Activated CD4-positive, alpha-beta T cell treated with anti-CD3 and anti-CD28 coated beads, Interleukin-2, amount 50 U/mL, for 1 hour (primary cell): Measurements from ENCODE around the gene PHACTR1.

ENCODE experiments used
- DNase-seq: peaks from one replicate; pipeline ENCODE4 v3.0.0-alpha.2; 2020

PHACTR1 gene

DNA sequence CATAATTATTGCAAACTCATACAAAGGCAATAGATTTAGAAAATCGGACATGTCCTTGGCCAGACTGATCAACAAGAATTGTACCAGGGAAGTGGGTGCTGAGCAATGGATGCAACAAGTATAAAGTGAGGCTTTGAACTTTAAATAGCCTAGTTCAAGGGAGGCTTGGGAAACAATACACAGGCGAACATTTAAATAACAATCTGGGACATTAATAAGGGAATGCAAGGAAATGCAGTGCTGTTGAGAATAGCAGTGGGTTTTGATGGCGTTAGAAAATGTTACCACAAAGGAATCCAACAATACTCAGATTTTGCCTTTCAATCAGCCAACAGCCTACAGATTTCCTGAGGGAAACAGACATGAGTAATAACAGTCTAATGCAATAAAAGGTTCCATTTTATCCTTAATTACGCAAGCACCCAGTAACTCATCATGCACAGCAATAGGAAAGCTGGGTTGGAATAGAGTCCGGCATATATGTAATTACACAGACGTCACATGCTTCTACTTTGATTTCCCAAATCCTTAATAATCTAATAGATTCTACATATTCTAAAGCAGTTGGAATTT is 134.6 kb downstream of the PHACTR1 start:
- DNase-seq: no peak

DNA sequence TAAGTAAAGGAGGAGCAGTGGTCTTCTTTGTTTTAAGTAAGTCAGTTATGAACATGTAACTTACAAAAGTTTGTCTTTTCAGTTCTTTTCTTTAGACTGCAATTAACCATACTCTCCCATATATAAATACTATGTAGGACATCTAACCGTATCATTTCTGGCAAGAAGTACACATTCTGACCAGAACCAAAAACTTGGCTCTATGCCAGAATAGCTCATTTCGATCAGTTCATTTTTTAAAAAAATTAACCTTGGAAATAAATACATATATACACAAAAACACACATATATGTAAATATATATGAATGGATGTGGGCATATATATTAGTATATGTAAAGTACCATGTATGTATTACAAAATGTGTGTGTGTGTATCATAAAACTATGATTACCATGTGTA is 145.0 kb downstream of the PHACTR1 start:
- DNase-seq: no peak

DNA sequence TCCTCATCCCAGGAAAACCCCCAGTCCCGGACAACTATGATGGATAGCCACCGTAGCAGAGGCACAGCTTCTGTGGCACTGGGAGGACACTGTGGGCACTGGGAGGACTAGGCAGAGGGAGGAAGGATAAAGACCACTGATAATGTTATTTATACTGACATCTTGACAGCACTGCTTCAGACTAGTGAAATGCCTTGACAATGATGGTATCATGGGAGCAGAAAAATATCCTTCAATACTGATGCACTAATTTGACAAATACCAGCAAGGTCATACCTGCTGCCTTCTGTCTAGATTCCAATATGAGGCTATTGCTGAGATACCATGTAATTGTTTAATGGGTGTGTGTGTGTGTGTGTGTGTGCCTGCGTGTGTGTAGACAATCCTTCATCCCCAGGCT is 148.6 kb downstream of the PHACTR1 start:
- DNase-seq: no peak

DNA sequence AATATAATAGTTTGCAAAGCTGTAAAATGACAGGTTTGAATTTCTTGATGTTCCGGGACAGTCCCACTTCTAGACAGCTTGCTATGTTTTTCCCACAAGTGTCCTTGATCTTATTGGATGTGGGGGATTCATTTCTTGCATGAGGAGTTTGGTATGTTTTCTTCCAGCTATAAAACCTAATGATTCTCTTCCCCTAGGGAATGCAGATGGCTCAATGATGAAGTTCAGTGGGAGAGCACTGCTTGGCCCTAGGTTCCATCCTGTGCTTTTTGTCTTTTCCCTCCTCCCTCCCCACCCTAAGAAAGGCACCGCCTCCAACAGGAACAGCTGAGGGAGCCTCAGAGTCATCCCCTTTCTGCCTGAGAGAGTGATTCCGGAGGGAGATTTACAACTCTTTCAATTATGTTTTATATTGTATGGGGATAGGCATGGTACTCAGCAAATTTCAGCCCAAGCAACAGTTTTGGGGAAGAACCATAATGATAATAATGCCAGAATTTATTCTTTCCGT is 149.2 kb downstream of the PHACTR1 start:
- DNase-seq: no peak

DNA sequence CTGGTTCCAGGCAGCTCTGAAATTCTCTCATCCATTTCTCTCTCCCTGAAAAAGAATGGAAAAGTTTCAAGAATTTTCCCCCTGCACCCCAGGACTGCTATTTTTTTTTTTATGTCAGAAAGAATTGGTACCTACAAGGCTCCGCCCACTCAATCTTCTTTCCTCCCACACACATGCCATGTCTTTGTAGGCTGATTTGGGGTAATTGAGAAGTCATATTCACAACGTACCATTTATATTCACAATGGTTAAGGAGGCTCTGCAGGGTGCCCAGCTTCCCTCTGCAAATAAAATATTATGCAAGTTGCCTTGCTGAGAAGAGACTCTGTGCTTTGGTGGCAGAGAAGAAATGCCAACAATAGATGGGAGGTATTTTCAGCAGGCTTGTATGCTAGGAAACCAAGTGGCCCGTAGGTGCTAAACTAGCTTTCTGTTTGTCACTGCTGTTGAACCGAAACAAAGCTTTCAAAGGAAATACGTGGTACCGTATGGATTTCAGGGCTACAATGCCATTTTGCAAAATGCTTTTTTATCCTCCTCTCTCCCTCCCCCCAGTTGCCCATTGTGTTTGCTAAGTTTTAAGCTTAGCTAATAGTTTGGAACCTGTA is 150.0 kb downstream of the PHACTR1 start:
- no peak for DNase-seq

DNA sequence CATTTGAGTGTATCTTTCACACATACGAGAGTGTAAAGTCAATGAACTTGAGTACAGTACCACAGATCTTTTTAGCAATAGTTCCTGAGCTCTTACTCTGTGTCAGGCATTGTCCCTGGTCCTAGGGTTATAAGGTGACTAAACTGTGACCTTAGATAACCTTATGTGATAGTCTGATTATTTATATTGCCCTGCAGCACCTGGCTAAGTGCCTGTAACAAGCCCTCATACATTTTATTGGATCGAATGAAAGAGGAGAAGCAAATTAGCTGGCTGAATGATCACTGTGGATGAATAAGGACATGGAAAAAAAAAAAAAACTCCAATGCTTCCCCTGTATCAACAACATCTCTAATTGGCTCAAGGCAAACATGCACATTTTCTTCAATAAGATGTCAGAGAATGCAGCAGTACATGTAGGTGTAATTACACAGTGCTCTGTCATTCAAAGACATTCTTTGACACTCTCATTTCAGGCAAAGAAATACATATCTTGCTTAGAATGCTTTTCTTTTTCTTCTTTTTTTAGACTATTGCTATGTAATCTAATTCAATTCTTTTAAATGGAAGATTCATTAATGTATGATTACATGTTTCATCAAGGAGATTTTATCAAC is 153.4 kb downstream of the PHACTR1 start:
- no peak for DNase-seq

DNA sequence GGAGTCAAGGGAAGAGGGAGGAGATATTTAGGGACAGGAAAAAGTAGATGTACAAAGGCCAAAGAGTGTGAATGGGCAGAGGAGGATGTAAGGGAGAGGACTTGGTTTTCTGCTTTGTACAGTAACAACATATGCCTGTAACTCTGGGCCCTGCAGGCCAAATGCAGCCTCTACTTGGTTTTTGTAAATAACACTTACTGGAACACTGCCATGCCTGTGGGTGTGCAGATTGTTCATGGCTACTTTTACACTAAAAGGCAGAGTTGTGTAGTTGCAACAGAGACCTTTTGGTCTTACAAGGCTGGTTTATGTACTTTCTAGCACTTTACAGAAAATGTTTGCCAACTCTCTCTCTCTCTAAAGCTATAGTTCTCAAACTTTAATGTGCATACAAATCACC is 157.1 kb downstream of the PHACTR1 start:
- no peak for DNase-seq

DNA sequence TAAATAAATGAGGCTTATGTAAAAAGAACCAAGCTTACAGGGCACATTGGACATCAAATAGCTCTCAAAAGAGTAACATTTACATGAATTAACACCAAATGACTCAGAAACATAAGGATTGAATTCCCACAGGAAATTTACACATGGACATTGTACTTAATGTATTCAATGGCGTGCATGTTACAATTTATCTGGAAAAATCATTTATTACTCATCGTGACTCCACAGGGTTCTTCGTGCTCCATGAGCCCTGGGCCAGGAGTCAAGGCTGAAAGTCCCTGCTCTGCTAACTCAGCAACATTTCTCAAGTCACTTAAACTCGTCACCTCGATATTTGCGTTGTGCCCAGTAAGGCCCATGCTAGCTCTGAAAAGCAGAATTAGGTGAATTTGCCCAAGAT is 158.5 kb downstream of the PHACTR1 start:
- no peak for DNase-seq

DNA sequence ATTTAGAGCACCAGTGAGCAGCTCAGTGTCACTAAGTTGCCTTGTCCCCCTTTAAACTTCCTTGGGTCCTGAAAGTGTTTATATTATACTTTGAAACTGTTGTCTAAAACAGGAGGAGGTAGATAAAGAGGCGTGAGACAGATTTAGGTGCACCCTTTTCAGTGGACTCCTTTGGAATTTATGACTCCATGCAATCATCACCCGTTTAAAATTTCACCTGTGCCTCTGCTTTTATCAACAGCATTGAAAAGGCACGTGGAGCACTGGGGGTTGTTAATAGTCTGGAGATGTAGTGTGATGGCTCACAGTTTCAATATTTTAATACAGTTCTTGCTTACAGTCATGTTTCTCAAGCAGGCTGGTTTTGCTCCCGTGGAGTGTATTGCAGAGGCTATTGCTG is 162.2 kb downstream of the PHACTR1 start:
- DNase-seq: no peak

DNA sequence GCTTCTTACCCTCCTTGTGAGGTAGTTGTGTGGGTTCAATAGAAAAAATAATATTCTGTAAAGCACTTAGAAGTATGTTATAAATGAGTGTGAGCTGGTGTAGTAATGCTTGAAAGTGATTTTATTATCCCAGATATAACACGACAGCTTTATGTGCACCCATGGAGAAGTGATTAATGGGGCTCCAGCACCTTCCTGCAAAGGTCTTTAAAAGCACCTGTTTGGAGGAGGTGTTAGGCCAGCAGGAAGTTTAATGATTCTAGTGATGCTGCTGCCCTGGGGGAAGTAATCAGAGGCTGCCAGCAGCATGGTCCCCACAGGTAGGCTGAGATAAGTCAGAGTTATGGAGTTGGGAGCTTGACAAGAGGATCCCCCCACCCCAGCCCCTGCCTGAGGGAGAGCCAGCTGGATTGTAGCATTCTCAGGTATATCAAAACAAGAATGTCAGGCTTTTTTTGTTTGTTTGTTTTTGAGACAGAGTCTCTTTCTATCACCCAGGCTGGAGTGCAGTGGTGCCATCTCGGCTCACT is 166.3 kb downstream of the PHACTR1 start:
- DNase-seq: no peak

DNA sequence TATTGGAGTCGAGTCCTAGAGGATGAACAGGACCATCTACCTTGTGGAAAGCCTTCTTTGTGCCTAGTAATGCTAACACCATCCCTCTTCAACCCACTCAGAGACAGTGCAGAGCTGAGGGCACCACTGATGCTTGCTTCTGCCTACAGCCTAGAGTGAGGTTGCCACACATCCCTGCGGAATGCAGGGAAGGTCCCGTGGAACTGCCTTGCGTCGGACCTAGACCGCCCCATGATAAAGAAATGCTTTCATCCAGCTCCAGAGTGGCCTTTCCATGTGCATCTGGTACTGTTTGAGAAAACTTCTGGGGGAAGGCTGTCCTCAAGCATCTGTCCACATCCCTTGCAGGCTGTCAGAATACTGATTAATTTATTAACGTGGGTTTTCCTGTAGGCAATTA is 168.4 kb downstream of the PHACTR1 start:
- DNase-seq: no peak

DNA sequence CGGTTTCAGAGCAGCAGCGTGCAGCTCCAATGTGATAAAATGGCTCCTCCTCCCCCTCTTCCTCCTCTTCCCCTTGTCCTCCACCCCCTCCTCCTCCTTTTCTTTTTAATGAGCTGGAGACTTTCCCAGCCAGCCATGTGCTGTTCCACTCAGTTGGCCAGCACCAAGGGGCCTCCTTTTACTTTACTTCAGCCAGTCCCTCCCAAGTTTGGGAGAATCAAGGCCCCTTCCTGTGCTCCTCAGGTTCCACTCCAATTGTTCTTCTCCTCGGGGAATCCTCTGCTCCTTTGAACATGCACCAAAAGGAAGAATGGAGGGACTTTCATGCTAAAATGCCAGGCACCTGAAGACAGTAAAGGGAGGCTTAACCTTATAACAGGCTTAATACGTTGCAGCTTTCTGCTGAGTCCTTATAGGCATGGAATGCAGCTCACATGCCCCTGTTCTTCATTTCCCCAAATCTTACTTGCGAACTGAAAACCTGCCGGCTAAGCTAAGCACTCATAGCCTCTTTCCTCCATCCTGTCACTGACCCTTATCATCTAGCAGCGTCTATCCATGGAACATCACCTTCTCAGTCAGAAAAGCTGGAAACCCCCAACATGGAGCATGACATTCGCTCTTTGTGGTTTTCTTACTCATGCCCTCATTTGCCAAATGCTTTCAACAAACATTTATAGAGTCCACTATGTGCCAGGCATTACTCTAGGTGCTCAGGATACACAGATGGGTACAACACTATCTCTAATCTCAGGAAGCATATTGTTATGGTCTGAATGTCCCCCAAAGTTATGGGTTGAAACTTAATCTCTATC is 170.6 kb downstream of the PHACTR1 start:
- no peak for DNase-seq

DNA sequence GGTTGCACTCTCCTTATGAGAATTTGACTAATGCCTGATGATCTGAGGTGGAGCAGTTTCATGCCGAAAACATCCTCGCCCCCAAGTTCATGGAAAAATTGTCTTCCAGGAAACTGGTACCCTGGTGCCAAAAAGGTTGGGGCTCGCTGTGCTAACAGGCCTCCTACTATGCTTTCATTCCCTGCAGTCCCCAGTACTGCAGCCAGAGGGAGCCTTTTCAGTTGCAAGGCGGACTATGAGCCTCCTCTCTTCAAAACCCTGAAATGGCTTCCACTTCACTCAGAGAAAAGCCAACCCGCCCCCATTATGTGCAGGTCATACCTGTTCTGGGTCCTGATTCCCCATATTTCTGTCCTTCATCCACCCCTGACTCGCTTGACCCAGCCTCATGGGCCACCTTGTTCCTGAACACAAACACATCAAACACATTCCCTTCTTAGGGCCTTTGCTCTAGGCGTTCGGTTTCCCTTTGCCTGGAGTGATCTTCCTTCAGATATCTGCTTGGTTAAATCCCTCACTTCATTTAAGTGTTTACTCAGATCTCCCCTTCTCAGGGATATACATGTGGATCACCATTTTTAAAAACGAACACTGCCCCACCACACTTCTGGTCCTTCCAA is 173.7 kb downstream of the PHACTR1 start:
- no peak for DNase-seq

DNA sequence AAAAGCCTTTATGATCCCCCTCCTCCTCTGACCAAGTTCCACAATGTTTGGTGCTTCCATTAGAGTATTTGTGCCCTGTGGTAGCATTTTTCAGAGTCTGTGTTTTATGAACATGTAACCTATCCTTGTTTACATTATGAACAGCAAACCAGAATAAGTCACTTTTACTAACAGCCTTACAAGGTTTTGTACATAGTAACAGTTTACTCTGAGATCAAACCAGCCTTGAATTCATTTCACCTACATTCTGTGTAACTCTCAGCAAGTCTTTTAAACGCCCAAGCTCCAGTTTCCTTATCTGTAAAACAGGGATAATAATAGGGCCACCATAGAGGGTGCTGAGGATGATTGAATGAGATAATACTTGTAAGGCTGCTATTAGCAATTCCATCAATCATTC is 175.0 kb downstream of the PHACTR1 start:
- no peak for DNase-seq

DNA sequence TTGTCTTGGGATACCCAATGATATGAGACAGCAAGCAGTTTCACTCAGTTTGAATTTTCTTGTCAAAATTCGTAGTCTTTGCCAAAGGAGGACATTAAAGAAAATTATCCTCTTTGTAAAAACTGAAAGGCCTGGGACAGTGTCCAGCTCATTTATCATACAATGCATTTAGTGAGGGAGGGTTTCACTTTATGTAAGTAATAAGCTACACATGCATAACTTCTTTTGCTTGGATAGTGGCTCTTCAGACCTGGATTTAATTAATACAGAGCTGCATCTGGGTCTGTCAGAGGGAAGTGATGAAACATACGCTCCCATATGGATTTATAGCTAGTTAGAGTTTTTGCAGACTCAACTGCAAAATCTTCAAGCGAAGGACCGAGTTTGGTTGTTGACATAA is 175.6 kb downstream of the PHACTR1 start:
- DNase-seq: no peak

DNA sequence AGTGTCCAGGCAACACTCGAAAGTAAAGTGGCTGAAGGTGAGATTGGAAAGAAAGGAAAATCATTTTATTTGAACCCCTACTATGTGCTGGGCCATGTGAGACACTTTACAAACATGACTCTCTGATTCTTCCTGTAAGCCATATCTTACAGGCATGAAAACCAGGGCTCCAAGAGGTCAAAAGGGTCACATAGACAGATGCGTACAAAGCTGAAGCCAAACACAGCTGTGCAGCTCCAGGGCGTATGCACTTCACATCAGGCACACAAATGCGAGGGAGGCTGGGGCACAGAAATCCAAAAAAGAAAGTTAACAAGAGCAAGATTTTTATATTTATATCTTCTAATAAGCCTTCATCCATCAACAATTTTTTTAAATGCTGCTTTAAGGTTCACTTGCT is 176.5 kb downstream of the PHACTR1 start:
- DNase-seq: no peak

DNA sequence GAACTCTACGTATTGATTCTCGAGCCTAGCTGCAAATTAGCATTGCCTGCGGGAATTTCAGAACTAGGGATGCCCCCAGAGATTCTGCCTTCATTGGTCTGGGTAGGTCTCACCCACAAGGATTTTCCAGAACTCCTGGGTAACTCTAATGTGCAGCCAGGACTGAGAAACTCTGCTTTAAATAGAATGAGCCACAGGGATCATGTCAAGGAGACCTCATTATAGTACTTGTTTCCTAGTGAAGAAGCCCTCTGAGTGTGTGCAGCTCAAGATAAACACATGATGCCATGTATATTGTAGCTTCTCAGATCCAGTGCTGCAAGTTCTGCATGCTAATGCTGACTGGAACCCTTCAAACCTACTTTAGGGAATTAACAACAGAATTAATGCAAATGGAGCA is 179.2 kb downstream of the PHACTR1 start:
- no peak for DNase-seq

DNA sequence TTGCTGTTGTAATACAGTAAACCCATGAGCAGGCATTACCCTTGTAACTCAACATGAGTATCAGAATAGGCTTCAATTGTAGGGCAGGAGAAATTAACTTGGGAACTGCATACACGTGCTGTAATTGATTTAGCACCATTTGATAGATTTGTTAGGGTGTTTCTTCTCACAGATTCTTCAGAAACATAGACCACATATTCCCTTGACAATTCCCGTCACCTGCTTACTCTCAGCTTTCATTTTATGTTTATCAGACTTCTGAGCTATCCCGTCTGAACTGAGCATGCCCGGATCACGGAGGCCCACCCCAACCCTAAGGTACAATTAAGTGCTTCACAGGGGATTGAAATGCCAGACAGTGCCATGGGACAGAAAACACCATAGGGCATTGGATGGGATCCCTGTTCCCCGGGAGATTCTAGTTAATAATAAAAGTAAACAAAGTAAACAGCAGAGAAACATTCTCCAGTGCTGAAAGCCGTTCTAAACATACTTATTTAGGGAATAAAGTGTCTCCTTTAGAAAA is 179.7 kb downstream of the PHACTR1 start:
- no peak for DNase-seq

DNA sequence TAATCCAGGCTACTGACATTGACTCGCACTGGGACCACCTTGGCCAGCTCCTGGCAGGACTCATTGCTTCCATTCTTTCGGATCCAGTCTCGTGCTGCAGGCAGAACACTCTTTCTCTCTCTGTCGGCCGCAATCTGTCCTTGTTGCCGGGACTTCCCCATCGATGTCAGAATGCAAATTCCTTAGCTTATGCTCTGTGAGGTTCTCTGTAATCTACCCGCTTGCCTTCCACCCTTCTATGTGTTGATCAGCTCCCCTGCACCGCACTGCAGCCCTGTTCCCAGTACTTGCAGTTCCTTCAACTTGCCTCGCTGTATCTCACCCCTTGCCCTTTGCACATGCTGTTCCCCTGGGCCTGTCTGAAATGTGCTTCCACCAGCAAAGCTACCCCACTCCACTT is 182.0 kb downstream of the PHACTR1 start:
- no peak for DNase-seq

DNA sequence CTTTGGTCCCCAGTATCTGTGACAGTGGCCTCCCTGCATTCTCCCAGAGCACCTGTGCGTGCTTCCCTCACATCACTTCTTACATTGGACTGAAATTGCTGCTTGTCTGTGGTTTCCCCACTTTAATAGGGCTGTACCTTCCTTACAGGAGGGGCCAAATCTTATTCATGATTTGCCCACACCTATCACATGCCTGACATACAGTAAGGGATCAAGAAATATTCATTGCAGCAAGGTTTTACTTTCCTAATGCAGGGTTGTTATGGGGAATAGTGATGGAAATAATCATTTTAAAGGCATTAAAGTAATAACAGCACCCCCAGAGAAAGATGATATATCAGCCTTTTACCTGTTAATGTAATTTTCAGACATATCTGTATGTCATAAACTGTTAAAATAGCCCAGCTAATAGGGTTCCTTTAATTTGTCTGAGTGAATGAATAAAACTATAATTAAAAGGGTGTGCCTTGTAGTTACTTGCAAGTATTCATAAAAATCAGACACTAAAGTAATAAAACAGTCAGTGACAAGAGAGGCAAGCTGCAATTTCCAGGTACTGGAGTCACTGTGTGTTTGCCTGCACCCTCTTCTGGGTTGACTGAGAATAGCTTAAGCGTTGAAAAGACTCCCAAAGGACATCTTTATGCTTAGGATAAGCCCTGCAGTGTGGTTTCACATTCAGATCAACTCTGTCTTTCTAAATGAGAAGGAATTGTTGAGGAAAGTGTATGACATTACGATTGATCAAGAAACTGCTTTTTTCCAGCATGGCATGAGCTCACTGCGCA is 182.7 kb downstream of the PHACTR1 start:
- DNase-seq: no peak

DNA sequence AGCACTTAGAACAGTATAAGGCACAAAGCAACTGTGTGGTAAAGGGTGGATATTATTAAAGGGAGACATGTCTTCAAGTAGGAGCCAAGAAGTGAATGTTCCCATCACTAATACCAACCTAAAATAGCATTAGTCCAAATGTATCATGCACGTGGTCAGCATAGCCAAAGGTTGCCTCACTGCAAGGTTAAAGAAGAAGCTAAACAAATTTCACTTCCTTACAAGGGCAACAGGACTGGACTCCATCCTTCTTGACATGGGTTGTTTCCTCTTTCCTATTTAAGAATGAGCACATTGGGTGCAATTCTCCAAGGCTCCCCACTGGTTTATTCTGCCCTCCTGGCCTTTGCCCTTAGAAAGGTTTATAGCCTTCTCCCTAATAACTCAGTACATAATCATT is 186.7 kb downstream of the PHACTR1 start:
- DNase-seq: no peak

DNA sequence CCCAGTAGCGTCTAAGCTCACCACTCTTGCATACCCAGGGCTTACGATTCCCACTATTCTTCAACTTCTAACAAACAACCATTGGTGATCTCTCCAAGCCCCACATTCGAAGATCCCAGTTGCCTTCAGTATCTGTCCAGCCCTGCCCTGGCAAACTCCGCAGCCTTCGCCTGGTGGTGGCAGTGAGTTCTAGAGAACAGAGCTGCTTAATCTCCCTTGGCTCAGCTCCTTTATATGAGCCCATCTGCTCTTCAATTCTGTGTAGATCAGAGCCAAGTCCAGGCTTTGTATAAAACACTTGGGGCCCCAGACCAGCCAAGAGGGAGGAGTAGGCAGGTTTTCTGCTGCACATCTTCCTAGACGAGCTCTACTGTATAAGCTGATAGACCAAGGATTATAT is 193.3 kb downstream of the PHACTR1 start:
- no peak for DNase-seq
